ENCODE data around the gene CGB2. TPM values are rescaled to one million over a fixed set of nuclear protein-coding genes. Genes with fewer than 3 reads are reported as not detected.
"Not testable (repeated sequence)": the region's sequence is repeated elsewhere in the genome, so short reads cannot be mapped to it uniquely, and the experiment has no call there.

CGB2 gene
- total and polyA plus RNA-seq, 2 experiments from 2014 or later: not detected

- Histone ChIP-seq H3K4me1 (ENCODE audit: insufficient read depth) (no peaks in the 10 kb centered on the region), H3K4me3 (no peak overlapping the region), H3K4me2 (ENCODE audit: unreplicated experiment) (no peak overlapping the region), H3K27ac (no peak overlapping the region), H3K79me2 (ENCODE audit: insufficient read depth) (no peaks in the 10 kb centered on the region), H3K9me3 (ENCODE audit: low read depth) (no peaks in the 10 kb centered on the region), H3K9me2 (ENCODE audit: insufficient read depth) (no peaks in the 10 kb centered on the region), H3K36me3 (ENCODE audit: low read depth) (no peaks in the 10 kb centered on the region), H4K20me1 (ENCODE audit: insufficient read depth) (no peaks in the 10 kb centered on the region), H3K27me3 (replicated peaks; ENCODE audit: insufficient read depth) (peaks cover 6% of the 10 kb centered on the region; the same call in 1 of the 2 replicates), H2AFZ (no peak overlapping the region), H3F3A (ENCODE audit: insufficient read depth) (peaks cover 6% of the 10 kb centered on the region; the same call in 1 of the 2 replicates), H3K9ac (no peak overlapping the region)
- WGBS, 2 experiments (ENCODE audit: low coverage in 1 of 2, low lambda C conversion rate in 2 of 2, missing lambda C conversion rate in 2 of 2): 95 to 96% methylated on average over 21 of the region's 21 CpGs
- in situ Hi-C loops (cut with MboI): no loop called here
- no peak for DNase-seq
- TF ChIP-seq EZH2phosphoT487 (IDR thresholded peaks at IDR 0.05; ENCODE audit: insufficient read depth, low read depth): no peak
- no peak for TF ChIP-seq EZH2 (IDR thresholded peaks at IDR 0.05; ENCODE audit: insufficient read depth, poor library complexity, severe bottlenecking)
These were observed 38.7 kb downstream of the CGB2 start for GRCh38 chr19:49070416-49070815.

- peaks cover 4% of the 10 kb centered on the region; the same call in 1 of the 2 replicates for H3F3A ChIP-seq (ENCODE audit: insufficient read depth)
- peaks cover 6% of the 10 kb centered on the region; the same call in 1 of the 2 replicates for H3K27me3 ChIP-seq (replicated peaks; ENCODE audit: insufficient read depth)
- in situ Hi-C loops (cut with MboI): no loop called here
- no peaks in the 10 kb centered on the region for H4K20me1 ChIP-seq (ENCODE audit: insufficient read depth)
- 0 out of 2 replicates have a peak overlapping the region, but pooled peaks have one; percentile 22 for H3K4me3 ChIP-seq
- no peak overlapping the region for H3K27ac ChIP-seq
- H3K4me2 ChIP-seq (ENCODE audit: unreplicated experiment): no peak overlapping the region
- H3K4me1 ChIP-seq (ENCODE audit: insufficient read depth): no peaks in the 10 kb centered on the region
- H3K79me2 ChIP-seq (ENCODE audit: insufficient read depth): no peaks in the 10 kb centered on the region
- DNase-seq: peak; percentile 45
- no peaks in the 10 kb centered on the region for H3K36me3 ChIP-seq (ENCODE audit: low read depth)
- TF ChIP-seq EZH2 (IDR thresholded peaks at IDR 0.05; ENCODE audit: insufficient read depth, poor library complexity, severe bottlenecking) (no peak), EZH2phosphoT487 (IDR thresholded peaks at IDR 0.05; ENCODE audit: insufficient read depth, low read depth) (no peak)
- H2AFZ ChIP-seq: peak overlapping the region; percentile 48; the same call in 1 of the 2 replicates
- no peak overlapping the region for H3K9ac ChIP-seq
- H3K9me3 ChIP-seq (ENCODE audit: low read depth): no peaks in the 10 kb centered on the region
- 7 to 9% methylated on average over 73 to 82 of the region's 93 CpGs for WGBS, 2 experiments (ENCODE audit: low coverage in 1 of 2, low lambda C conversion rate in 2 of 2, missing lambda C conversion rate in 2 of 2)
- H3K9me2 ChIP-seq (ENCODE audit: insufficient read depth): no peaks in the 10 kb centered on the region
These were observed 40.3 kb downstream of the CGB2 start for GRCh38 chr19:49071860-49072547.

GRCh38 chr19:49073514-49074378 lies 42.1 kb downstream of the CGB2 start:
- H3K79me2 ChIP-seq (ENCODE audit: insufficient read depth): no peaks in the 10 kb centered on the region
- H3K9ac ChIP-seq: no peak overlapping the region
- no peaks in the 10 kb centered on the region for H4K20me1 ChIP-seq (ENCODE audit: insufficient read depth)
- 64 to 66% methylated on average over 20 to 23 of the region's 23 CpGs for WGBS, 2 experiments (ENCODE audit: low coverage in 1 of 2, low lambda C conversion rate in 2 of 2, missing lambda C conversion rate in 2 of 2)
- TF ChIP-seq EZH2phosphoT487 (IDR thresholded peaks at IDR 0.05; ENCODE audit: insufficient read depth, low read depth) (no peak), EZH2 (IDR thresholded peaks at IDR 0.05; ENCODE audit: insufficient read depth, poor library complexity, severe bottlenecking) (peak; percentile 14)
- no peaks in the 10 kb centered on the region for H3K9me3 ChIP-seq (ENCODE audit: low read depth)
- H3K9me2 ChIP-seq (ENCODE audit: insufficient read depth): no peaks in the 10 kb centered on the region
- in situ Hi-C loops (cut with MboI): no loop called here
- peak; percentile 45 for DNase-seq
- H3K27me3 ChIP-seq (replicated peaks; ENCODE audit: insufficient read depth): peaks cover 6% of the 10 kb centered on the region; the same call in 1 of the 2 replicates
- no peaks in the 10 kb centered on the region for H3K4me1 ChIP-seq (ENCODE audit: insufficient read depth)
- H3K27ac ChIP-seq: no peak overlapping the region
- H3K4me2 ChIP-seq (ENCODE audit: unreplicated experiment): no peak overlapping the region
- H3K36me3 ChIP-seq (ENCODE audit: low read depth): no peaks in the 10 kb centered on the region
- no peaks in the 10 kb centered on the region for H3F3A ChIP-seq (ENCODE audit: insufficient read depth)
- no peak overlapping the region for H3K4me3 ChIP-seq
- no peak overlapping the region for H2AFZ ChIP-seq

- in situ Hi-C loops (cut with MboI); H3K36me3 ChIP-seq (ENCODE audit: low read depth); H3K79me2 ChIP-seq (ENCODE audit: insufficient read depth); H3K9me2 ChIP-seq (ENCODE audit: insufficient read depth); H3K27ac ChIP-seq; H3F3A ChIP-seq (ENCODE audit: insufficient read depth); H3K4me1 ChIP-seq (ENCODE audit: insufficient read depth); H2AFZ ChIP-seq; H3K27me3 ChIP-seq (replicated peaks; ENCODE audit: insufficient read depth); H3K4me2 ChIP-seq (ENCODE audit: unreplicated experiment); H4K20me1 ChIP-seq (ENCODE audit: insufficient read depth); H3K4me3 ChIP-seq; H3K9ac ChIP-seq; H3K9me3 ChIP-seq (ENCODE audit: low read depth): not testable (repeated sequence)
- peak; percentile 76 for DNase-seq
- 11 to 14% methylated on average over 9 of the region's 9 CpGs for WGBS, 2 experiments (ENCODE audit: low coverage in 1 of 2, low lambda C conversion rate in 2 of 2, missing lambda C conversion rate in 2 of 2)
These were observed 43.2 kb downstream of the CGB2 start for GRCh38 chr19:49074869-49075268.
